Parathyroid adenoma (tissue), 2 donors: ENCODE measurements around the gene ADSL.

ENCODE experiments used
- H2AFZ ChIP-seq: fragments of 300-600 bp; sonication (generic); one replicate; pipeline ENCODE4 v1.7.0; 2017; ENCODE audit warnings: antibody characterized with exemption, mild to moderate bottlenecking
- H3K27ac ChIP-seq: fragments of 300-600 bp; sonication (generic); one replicate; pipeline ENCODE4 v1.7.0; 2017
- H3K27me3 ChIP-seq: fragments of 300-600 bp; sonication (generic); one replicate; pipeline ENCODE4 v1.7.0; 2017; ENCODE audit warnings: low read length; ENCODE audit not compliant: control insufficient read depth, insufficient read depth
- H3K36me3 ChIP-seq: fragments of 300-600 bp; sonication (generic); one replicate; pipeline ENCODE4 v1.7.0; 2017; ENCODE audit warnings: low read length; ENCODE audit not compliant: control insufficient read depth, insufficient read depth
- H3K4me1 ChIP-seq: fragments of 300-600 bp; sonication (generic); one replicate; pipeline ENCODE4 v1.7.0; 2017; ENCODE audit warnings: control low read depth
- H3K4me2 ChIP-seq: fragments of 300-600 bp; sonication (generic); one replicate; pipeline ENCODE4 v1.7.0; 2017; ENCODE audit warnings: low read length
- H3K4me3 ChIP-seq: fragments of 300-600 bp; sonication (generic); one replicate; pipeline ENCODE4 v1.7.0; 2017; ENCODE audit warnings: low read depth, low read length
- H3K79me2 ChIP-seq: fragments of 300-600 bp; sonication (generic); one replicate; pipeline ENCODE4 v1.7.0; 2017; ENCODE audit warnings: control low read depth
- H3K9ac ChIP-seq: fragments of 300-600 bp; sonication (generic); one replicate; pipeline ENCODE4 v1.7.0; 2017; ENCODE audit warnings: mild to moderate bottlenecking
- H3K9me3 ChIP-seq: fragments of 300-600 bp; sonication (generic); one replicate; pipeline ENCODE4 v1.7.0; 2017; ENCODE audit warnings: low read length; ENCODE audit not compliant: control insufficient read depth
- TF ChIP-seq, protein P1 (sequence below): fragments of 300-600 bp; sonication (generic); IDR thresholded peaks from one replicate; pipeline ENCODE4 v1.7.0; 2017; ENCODE audit warnings: antibody characterized with exemption, mild to moderate bottlenecking
- donor health status: primary hyperparathyroidism.

Gene ADSL

GRCh38 chr22:40391417-40391816 lies 45.1 kb downstream of the ADSL start:
- TF ChIP-seq, protein P1, sequence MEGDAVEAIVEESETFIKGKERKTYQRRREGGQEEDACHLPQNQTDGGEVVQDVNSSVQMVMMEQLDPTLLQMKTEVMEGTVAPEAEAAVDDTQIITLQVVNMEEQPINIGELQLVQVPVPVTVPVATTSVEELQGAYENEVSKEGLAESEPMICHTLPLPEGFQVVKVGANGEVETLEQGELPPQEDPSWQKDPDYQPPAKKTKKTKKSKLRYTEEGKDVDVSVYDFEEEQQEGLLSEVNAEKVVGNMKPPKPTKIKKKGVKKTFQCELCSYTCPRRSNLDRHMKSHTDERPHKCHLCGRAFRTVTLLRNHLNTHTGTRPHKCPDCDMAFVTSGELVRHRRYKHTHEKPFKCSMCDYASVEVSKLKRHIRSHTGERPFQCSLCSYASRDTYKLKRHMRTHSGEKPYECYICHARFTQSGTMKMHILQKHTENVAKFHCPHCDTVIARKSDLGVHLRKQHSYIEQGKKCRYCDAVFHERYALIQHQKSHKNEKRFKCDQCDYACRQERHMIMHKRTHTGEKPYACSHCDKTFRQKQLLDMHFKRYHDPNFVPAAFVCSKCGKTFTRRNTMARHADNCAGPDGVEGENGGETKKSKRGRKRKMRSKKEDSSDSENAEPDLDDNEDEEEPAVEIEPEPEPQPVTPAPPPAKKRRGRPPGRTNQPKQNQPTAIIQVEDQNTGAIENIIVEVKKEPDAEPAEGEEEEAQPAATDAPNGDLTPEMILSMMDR: no peak
- no peaks in the 10 kb centered on the region for H3K9me3 ChIP-seq
- H2AFZ ChIP-seq: no peak overlapping the region
- H3K79me2 ChIP-seq: no peaks in the 10 kb centered on the region
- H3K27me3 ChIP-seq: no peaks in the 10 kb centered on the region
- H3K4me2 ChIP-seq: no peak overlapping the region
- no peak overlapping the region for H3K4me3 ChIP-seq
- H3K27ac ChIP-seq: no peak overlapping the region
- no peaks in the 10 kb centered on the region for H3K4me1 ChIP-seq
- H3K36me3 ChIP-seq: no peaks in the 10 kb centered on the region
- H3K9ac ChIP-seq: no peak overlapping the region

GRCh38 chr22:40392618-40393017 lies 46.3 kb downstream of the ADSL start:
- TF ChIP-seq, protein P1: no peak
- H3K4me2 ChIP-seq: no peak overlapping the region
- H3K9ac ChIP-seq: no peak overlapping the region
- no peaks in the 10 kb centered on the region for H3K79me2 ChIP-seq
- no peak overlapping the region for H3K4me3 ChIP-seq
- no peaks in the 10 kb centered on the region for H3K27me3 ChIP-seq
- no peak overlapping the region for H3K27ac ChIP-seq
- no peak overlapping the region for H2AFZ ChIP-seq
- H3K9me3 ChIP-seq: no peaks in the 10 kb centered on the region
- H3K36me3 ChIP-seq: no peaks in the 10 kb centered on the region
- no peaks in the 10 kb centered on the region for H3K4me1 ChIP-seq

DNA sequence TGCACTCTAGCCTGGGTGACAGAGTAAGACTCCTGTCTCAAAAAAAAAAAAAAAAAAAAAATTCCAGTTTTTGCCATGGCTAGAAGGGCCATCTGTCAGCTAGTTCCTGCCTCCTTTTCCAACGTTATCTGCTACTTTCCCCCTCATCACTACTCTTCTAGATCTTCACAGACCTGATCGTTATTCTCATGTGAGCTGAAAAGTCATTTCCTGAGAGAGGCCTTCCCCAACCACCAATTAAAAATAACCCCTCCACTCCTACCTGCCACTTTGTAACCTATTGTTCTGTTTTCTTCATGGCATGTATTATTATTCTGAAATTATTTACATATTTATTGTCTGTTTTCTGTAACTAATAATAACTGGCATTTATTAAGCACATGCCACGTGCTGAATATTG lies 48.3 kb downstream of the ADSL start:
- no peak overlapping the region for H2AFZ ChIP-seq
- TF ChIP-seq, protein P1: no peak
- H3K27ac ChIP-seq: no peak overlapping the region
- H3K4me2 ChIP-seq: no peak overlapping the region
- H3K79me2 ChIP-seq: no peaks in the 10 kb centered on the region
- no peak overlapping the region for H3K9ac ChIP-seq
- H3K4me3 ChIP-seq: no peak overlapping the region
- no peaks in the 10 kb centered on the region for H3K9me3 ChIP-seq
- no peaks in the 10 kb centered on the region for H3K27me3 ChIP-seq
- H3K36me3 ChIP-seq: no peaks in the 10 kb centered on the region
- H3K4me1 ChIP-seq: no peaks in the 10 kb centered on the region

- H3K79me2 ChIP-seq: no peaks in the 10 kb centered on the region
- H3K9ac ChIP-seq: no peak overlapping the region
Observed at GRCh38 chr22:40395607-40396006, 49.3 kb downstream of the ADSL start.

GRCh38 chr22:40396882-40397281 lies 50.6 kb downstream of the ADSL start:
- no peak overlapping the region for H3K4me3 ChIP-seq
- H3K27ac ChIP-seq: no peak overlapping the region
- no peaks in the 10 kb centered on the region for H3K36me3 ChIP-seq
- H3K9me3 ChIP-seq: no peaks in the 10 kb centered on the region
- no peaks in the 10 kb centered on the region for H3K27me3 ChIP-seq
- no peak overlapping the region for H3K4me2 ChIP-seq
- TF ChIP-seq, protein P1: no peak
- no peak overlapping the region for H2AFZ ChIP-seq
- H3K79me2 ChIP-seq: no peaks in the 10 kb centered on the region
- no peak overlapping the region for H3K9ac ChIP-seq
- H3K4me1 ChIP-seq: no peaks in the 10 kb centered on the region

More at GRCh38 chr22:40395607-40396006, 49.3 kb downstream of the ADSL start:
- Histone ChIP-seq H3K27ac (no peak overlapping the region), H3K4me3 (no peak overlapping the region), H3K4me1 (no peaks in the 10 kb centered on the region), H2AFZ (no peak overlapping the region), H3K36me3 (no peaks in the 10 kb centered on the region), H3K4me2 (no peak overlapping the region), H3K27me3 (no peaks in the 10 kb centered on the region), H3K9me3 (no peaks in the 10 kb centered on the region)
- TF ChIP-seq, protein P1: no peak
